A673 (cell line): Measurements from ENCODE around the gene HDAC4.

Experiments used
- EZH2 ChIP-seq: fragments of 200-600 bp; sonication (generic); IDR thresholded peaks from 2 replicates; pipeline ENCODE4 v1.6.1; 2017; ENCODE audit warnings: borderline replicate concordance, low read depth, mild to moderate bottlenecking, mixed read lengths, antibody characterized with exemption, low read length; ENCODE audit not compliant: poor library complexity, severe bottlenecking
- TF ChIP-seq, protein P1 (sequence below): fragments of 300-800, 200-600 bp; sonication (generic); conservative IDR thresholded peaks from 2 replicates; pipeline ENCODE4 v1.5.1; 2017; ENCODE audit warnings: low read depth, mild to moderate bottlenecking, antibody characterized with exemption, low read length, moderate library complexity, mixed read lengths

DNA sequence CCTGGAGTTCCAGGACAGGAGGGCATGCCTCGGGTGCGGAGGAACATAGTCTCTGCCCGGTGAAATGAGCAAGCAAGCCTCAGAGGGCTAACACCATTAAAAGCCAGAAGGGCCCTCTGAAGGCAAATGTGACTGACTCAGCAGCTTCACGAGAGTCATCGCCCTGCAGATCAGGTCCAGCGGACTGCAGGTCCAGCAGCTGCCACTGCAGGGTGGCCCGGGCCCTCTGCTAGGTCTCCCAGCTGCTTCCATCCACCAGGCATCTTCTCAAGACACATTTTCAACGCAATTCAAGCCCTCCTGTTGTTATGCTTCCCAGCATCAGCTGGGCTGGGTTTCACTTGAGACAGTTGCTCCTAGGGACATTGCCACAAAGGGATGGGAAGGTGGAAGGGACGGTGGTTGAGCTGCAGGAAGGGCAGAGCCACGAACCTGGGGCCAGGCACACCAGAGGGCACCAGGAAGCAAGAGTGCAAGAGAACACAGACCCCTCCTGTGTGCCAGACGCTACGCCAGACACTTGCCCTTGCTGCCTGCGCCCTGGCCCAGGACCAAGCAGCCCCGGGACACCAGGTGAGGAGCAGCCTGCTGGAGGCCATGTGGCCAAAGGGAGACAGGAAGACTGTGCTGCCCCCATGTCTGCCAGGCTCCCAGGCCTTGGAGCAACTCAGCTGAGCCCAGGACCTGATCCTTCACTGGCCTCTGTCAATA is 173.0 kb downstream of the HDAC4 start:
- TF ChIP-seq, protein P1, sequence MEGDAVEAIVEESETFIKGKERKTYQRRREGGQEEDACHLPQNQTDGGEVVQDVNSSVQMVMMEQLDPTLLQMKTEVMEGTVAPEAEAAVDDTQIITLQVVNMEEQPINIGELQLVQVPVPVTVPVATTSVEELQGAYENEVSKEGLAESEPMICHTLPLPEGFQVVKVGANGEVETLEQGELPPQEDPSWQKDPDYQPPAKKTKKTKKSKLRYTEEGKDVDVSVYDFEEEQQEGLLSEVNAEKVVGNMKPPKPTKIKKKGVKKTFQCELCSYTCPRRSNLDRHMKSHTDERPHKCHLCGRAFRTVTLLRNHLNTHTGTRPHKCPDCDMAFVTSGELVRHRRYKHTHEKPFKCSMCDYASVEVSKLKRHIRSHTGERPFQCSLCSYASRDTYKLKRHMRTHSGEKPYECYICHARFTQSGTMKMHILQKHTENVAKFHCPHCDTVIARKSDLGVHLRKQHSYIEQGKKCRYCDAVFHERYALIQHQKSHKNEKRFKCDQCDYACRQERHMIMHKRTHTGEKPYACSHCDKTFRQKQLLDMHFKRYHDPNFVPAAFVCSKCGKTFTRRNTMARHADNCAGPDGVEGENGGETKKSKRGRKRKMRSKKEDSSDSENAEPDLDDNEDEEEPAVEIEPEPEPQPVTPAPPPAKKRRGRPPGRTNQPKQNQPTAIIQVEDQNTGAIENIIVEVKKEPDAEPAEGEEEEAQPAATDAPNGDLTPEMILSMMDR, result no peak
- TF ChIP-seq EZH2, result no peak
